ENCODE data around the gene TP53BP2.
"Not testable (repeated sequence)": the region's sequence is repeated elsewhere in the genome, so short reads cannot be mapped to it uniquely, and the experiment has no call there.

TP53BP2 gene

GRCh38 chr1:223748405-223748772, 97.4 kb downstream of the TP53BP2 start:
- peak overlapping the region; percentile 59 for H3K4me3 ChIP-seq (ENCODE audit: low read depth, low read length)

DNA sequence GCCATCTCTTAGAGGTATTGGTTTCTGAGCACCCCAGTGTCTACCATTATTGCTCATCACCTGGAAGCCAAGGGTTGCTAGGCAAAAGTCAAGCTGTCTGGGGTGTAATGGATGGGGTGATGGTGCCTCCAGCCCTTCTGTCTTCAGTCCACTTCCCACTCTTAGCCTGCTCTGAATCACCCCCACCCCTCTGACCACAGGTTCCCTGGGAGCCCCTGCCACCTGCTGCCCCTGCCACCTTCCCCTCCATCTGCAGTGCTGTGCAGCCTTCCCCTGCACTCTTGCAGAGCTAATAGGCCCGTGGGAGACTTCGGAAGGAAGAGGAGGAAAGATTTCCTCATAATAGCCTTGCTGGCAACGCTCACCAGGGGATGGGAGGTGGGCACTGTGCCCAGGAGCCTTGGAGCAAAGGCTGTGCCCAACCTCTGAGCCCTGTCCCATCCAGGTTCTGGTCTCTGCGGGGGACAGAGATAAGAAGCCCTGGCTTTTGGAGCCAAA, 97.9 kb downstream of the TP53BP2 start:
- no peak overlapping the region for H3K4me3 ChIP-seq (ENCODE audit: low read depth, low read length)

DNA sequence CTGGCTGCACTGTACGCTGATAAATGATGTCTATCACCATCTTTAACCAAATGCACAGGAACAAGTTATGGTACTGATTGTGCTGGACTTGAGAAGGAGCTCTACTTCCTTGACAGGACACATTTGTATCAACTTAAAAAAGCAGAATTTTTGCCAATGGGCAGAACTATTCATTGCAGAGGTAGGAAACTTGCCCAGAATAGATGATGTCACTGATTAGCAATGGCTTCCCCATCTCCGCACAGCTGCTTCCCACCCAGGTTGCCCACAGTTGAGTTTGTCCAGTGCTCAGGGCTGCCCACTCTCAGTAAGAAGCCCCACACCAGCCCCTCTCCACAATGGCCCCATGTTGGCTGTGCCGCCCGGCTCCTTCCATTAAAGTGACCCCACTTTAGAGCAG, 100.0 kb downstream of the TP53BP2 start:
- H3K4me3 ChIP-seq (ENCODE audit: low read depth, low read length) = no peak overlapping the region

- H3K4me3 ChIP-seq (ENCODE audit: low read depth, low read length) = no peak overlapping the region
Observed at GRCh38 chr1:223742856-223743517, 102.8 kb downstream of the TP53BP2 start.

- no peak overlapping the region for H3K4me3 ChIP-seq (ENCODE audit: low read depth, low read length)
Observed at GRCh38 chr1:223741861-223742260, 103.9 kb downstream of the TP53BP2 start.

- H3K4me3 ChIP-seq (ENCODE audit: low read depth, low read length) = not testable (repeated sequence)
Observed at GRCh38 chr1:223740038-223740736, 105.6 kb downstream of the TP53BP2 start.

- H3K4me3 ChIP-seq (ENCODE audit: low read depth, low read length) = no peak overlapping the region
Observed at GRCh38 chr1:223739366-223740037, 106.2 kb downstream of the TP53BP2 start.

DNA sequence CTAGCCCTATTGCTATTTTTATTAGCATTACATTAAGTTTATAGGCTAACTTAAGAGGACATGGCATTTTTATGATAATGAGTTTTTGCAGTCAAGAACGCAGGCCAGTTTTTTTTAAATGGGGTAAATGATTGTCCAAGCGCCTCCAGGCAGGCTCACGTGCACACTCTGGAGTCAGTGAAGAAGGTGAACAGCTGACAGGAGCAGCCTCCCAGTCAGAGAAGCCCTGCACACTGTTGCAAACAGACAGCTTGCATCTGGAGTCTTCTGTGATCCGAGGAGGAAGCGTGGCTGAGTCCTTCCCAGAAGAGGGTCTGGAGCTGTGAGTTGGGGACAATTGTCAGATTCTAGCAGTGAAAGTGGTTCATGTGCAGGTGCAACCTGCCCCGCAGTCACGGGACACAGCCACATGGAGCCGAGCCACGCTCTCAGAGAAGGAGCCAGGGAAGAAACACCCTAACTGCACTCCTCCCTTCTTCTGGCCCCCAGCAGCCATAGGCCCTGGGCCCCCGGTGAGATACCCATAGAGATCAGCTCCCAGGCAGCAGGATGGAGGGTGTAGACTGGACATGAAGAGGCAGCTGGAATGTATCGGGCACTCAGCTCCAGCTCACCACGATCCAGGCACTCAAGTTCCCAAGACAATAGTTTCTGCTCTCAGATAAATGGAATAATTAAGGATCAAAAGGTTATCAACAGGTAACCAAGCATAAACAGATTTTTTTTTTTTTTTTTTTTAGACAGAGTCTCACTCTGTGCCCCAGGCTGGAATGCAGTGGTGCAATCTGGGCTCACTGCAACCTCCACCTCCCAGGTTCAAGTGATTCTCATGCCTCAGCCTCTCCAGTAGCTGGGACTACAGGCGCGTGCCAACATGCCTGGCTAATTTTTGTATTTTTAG, 107.0 kb downstream of the TP53BP2 start:
- H3K4me3 ChIP-seq (ENCODE audit: low read depth, low read length) = no peak overlapping the region

DNA sequence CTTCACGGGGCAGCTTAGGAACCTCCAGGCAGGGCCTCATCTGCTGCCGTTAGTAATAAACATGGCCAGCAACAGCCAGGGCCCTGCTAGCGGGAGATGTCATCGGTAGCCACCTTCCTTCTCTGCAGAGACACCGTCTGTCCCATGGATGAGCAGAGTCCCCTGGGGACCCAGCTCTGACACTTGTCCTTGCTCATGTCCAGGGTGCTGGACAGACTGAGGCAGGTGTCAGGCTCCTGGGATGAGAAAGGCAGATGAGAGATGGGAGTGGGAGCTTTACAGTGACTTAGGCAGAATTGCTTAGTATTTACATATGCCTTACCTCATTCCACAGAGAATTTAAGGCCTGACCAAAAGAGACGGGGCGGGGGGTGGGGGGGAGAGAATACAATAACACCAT, 108.4 kb downstream of the TP53BP2 start:
- H3K4me3 ChIP-seq (ENCODE audit: low read depth, low read length) = no peak overlapping the region

DNA sequence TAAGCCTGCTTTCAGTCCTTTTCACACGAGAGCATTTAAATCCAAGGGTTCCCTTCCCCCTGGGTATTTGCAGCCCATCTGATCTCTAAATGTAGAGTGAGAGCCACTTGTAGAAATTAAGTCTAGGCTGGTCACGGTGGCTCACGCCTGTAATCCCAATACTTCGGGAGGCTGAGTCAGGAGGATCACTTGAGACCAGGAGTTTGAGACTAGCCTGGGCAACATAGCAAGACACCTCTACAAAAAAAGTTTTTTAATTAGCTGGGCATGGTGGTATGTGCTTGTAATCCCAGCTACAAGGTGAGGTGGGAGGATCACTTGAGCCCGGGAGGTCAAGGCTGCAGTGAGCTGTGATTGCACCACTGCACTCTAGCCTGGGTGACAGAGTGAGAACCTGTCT, 109.1 kb downstream of the TP53BP2 start:
- H3K4me3 ChIP-seq (ENCODE audit: low read depth, low read length) = not testable (repeated sequence)

DNA sequence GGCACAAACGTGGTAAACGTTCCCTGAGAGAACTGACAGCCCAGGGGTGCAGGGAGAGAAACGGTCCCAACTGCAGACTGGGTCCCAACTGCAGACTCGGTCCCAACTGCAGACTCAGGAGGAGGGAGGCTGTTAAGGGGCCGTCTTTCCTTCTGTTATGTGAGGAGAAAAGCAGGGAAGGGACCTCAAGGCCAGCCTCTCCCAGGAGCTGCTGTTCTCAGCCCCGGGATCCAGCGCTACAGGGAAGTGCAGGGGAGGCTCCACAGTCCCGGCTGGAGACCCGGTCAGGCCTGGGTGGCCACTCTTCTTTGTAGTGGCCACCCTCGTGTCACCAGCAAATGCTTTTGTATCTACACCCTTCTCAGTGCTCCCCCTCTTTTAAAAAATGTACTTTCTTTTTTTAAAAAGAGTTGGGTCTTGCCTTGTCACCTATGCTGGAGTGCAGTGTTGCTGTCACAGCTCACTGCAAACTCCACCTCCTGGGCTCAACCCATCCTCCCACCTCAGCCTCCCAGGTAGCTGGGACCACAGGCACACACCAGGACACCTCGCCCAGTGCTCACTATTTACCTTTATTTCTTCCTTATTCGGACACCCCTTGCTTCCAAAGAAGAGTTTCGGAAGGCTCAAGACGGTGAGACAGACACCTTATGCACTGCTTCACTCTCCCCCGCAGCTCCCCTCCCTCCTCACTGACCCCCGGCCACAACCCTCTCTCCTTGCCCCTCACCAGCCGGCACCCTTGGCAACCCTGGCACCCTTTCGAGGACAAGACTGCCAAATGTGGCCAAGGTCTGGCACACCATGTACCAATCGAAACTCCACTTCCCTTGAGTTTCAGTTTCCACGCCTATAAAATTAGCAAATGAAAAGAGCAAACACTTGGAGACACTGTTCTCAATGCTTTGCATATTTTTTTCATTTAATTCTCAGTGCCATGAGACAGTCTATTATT, 111.6 kb downstream of the TP53BP2 start:
- H3K4me3 ChIP-seq (ENCODE audit: low read depth, low read length) = no peak overlapping the region

DNA sequence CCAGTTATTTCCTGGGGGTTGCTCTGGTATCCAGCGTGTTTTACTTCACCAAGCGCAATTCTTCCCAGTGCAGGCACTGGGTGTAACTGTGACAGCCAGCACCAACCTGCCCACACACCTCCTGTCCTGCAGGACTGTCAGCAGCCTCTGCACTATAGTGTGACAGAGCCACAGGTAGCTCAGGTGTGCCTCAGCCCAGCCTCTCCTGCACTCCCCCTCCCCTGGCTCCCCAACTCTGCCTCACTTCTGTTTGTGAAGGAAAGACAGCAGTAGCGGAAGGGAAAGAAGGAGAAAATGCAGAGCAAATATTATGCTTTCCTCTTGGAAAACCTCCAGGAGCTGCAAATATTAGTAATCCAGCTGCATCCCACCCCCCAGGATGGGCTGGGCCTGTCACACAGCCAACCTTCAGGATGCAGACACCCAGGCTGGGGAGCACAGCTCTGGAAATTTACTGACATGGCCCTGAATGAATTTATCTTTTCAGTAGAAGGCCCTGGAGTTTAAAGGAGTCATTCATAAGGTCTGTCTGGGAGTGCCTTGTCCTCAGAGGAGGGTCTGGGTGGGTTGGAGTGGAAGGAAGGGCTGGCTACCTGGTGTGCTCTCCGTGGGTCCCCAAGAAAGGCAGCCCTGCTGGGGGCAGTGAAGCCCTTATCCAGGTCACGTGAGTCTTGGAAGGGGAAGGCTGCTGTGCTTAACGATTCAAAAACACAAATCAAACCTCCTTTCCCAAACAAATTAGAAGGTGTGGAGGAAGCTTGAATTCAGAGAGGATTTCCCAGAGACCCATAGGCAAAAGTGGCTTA, 112.6 kb downstream of the TP53BP2 start:
- H3K4me3 ChIP-seq (ENCODE audit: low read depth, low read length) = no peak overlapping the region

GRCh38 chr1:223731133-223731770, 114.5 kb downstream of the TP53BP2 start:
- H3K4me3 ChIP-seq (ENCODE audit: low read depth, low read length) = no peak overlapping the region

- no peak overlapping the region for H3K4me3 ChIP-seq (ENCODE audit: low read depth, low read length)
Observed at GRCh38 chr1:223730479-223731132, 115.1 kb downstream of the TP53BP2 start.

GRCh38 chr1:223729906-223730305, 115.8 kb downstream of the TP53BP2 start:
- H3K4me3 ChIP-seq (ENCODE audit: low read depth, low read length) = no peak overlapping the region

Data from iPS-11a (cell line).